H1 (cell line): ENCODE results near the gene IL21. TPM values are rescaled to one million over a fixed set of nuclear protein-coding genes. Genes with fewer than 3 reads are reported as not detected.

Experiments used
- CTCF ChIA-PET: fragments of 300-600 bp; sonication (Branson Sonifier 250); formaldehyde crosslinking; loops from one replicate; lab custom pipeline; 2021; ENCODE audit not compliant: partially characterized antibody; lab: Charles Lee
- POLR2A ChIA-PET: fragments of 300-600 bp; sonication (Branson Sonifier 250); formaldehyde crosslinking; loops from one replicate; lab custom pipeline; 2021; ENCODE audit warnings: inconsistent platforms; ENCODE audit not compliant: partially characterized antibody; lab: Charles Lee
- DNase-seq, 2 experiments: peaks; one replicate each; pipeline versions ENCODE4 v3.0.0 to v3.0.0-alpha.2; 2010 to 2022; ENCODE audit warnings: low spot score in 2 of 2, low read depth in 1 of 2, mixed read lengths in 1 of 2
- FAIRE-seq: peaks from 2 replicates; lab custom pipeline; 2011; peaks lifted over from hg19 to GRCh38; lab: Jason Lieb, UNC
- H2AFZ ChIP-seq: 2 replicates; pipeline ENCODE4 v1.8.1; 2012; ENCODE audit warnings: low read length, inconsistent platforms
- H2AK5ac ChIP-seq: 2 replicates; pipeline ENCODE4 v1.6.1; 2013; ENCODE audit warnings: low read depth, low read length
- H2BK120ac ChIP-seq: replicated peaks from 2 replicates; pipeline ENCODE3; 2013; ENCODE audit warnings: low read depth, low read length, inconsistent platforms
- H2BK12ac ChIP-seq: 2 replicates; pipeline ENCODE4 v1.6.1; 2013; ENCODE audit warnings: low read depth, low read length
- H2BK15ac ChIP-seq: 2 replicates; pipeline ENCODE4 v1.6.1; 2013; ENCODE audit warnings: low read length
- H2BK20ac ChIP-seq: 2 replicates; pipeline ENCODE4 v1.6.1; 2013; ENCODE audit warnings: low read length
- H2BK5ac ChIP-seq: 2 replicates; pipeline ENCODE4 v1.6.1; 2013; ENCODE audit warnings: low read depth, low read length
- H3K14ac ChIP-seq: 2 replicates; pipeline ENCODE4 v1.6.1; 2013; ENCODE audit warnings: inconsistent platforms; ENCODE audit not compliant: insufficient read length
- H3K18ac ChIP-seq: 2 replicates; pipeline ENCODE4 v1.6.1; 2013; ENCODE audit warnings: low read length; ENCODE audit errors: extremely low read depth
- H3K23ac ChIP-seq: 2 replicates; pipeline ENCODE4 v1.6.1; 2013; ENCODE audit warnings: inconsistent platforms; ENCODE audit not compliant: insufficient read length
- H3K23me2 ChIP-seq: 2 replicates; pipeline ENCODE4 v1.6.1; 2013; ENCODE audit warnings: low read depth, low read length
- H3K27ac ChIP-seq: 2 replicates; pipeline ENCODE4 v1.6.1; 2011; ENCODE audit warnings: low read depth, low read length, inconsistent platforms
- H3K27me3 ChIP-seq, 4 experiments: replicated peaks in 1 of 4; 1 replicate in 1 of 4; 2 replicates in 3 of 4; pipeline versions ENCODE4 v1.6.1 to v1.8.1; 2011 to 2013; ENCODE audit warnings: low read length in 3 of 4, mild to moderate bottlenecking in 3 of 4, inconsistent platforms in 2 of 4, mixed read lengths in 2 of 4, moderate library complexity in 1 of 4; ENCODE audit not compliant: control insufficient read depth in 3 of 4, insufficient read depth in 3 of 4; ENCODE audit errors: extremely low read depth in 1 of 4
- H3K36me3 ChIP-seq, 4 experiments: 2 replicates each; pipeline versions ENCODE4 v1.6.1 to v1.8.1; 2011 to 2013; ENCODE audit warnings: mild to moderate bottlenecking in 4 of 4, low read length in 3 of 4, moderate library complexity in 2 of 4, control low read depth in 1 of 4, inconsistent platforms in 1 of 4; ENCODE audit not compliant: insufficient read depth in 4 of 4, control insufficient read depth in 2 of 4
- H3K4ac ChIP-seq: replicated peaks from 2 replicates; pipeline ENCODE3; 2013; ENCODE audit warnings: low read length, low read depth, mixed read lengths, inconsistent platforms; ENCODE audit not compliant: insufficient read length
- H3K4me1 ChIP-seq, 4 experiments: replicated peaks in 1 of 4; 1 replicate in 1 of 4; 2 replicates in 3 of 4; pipeline versions ENCODE4 v1.6.1 to v1.8.1; 2011 to 2013; ENCODE audit warnings: low read length in 3 of 4, inconsistent platforms in 2 of 4, mixed read lengths in 1 of 4; ENCODE audit not compliant: insufficient read depth in 4 of 4, control insufficient read depth in 3 of 4
- H3K4me2 ChIP-seq, 2 experiments: 2 replicates each; pipeline versions ENCODE4 v1.6.1 to v1.8.1; 2011 to 2013; ENCODE audit warnings: low read depth in 2 of 2, low read length in 2 of 2, control low read depth in 1 of 2, inconsistent platforms in 1 of 2, mild to moderate bottlenecking in 1 of 2; ENCODE audit not compliant: insufficient read depth in 1 of 2
- H3K4me3 ChIP-seq, 4 experiments: fragments of 200-600, 300-600 bp in 1 of 4; sonication (generic), shearing (Covaris generic), sonication (Bioruptor Twin) in 1 of 4; 2 replicates each; pipeline versions ENCODE4 v1.5.1 to v1.8.1; 2011 to 2016; ENCODE audit warnings: low read length in 4 of 4, low read depth in 3 of 4, control low read depth in 2 of 4, inconsistent platforms in 2 of 4, mild to moderate bottlenecking in 2 of 4, mixed read lengths in 1 of 4, moderate library complexity in 1 of 4; ENCODE audit not compliant: insufficient read depth in 2 of 4; ENCODE audit errors: extremely low read depth in 1 of 4
- H3K56ac ChIP-seq: replicated peaks from 2 replicates; pipeline ENCODE3; 2013; ENCODE audit warnings: low read depth, mild to moderate bottlenecking, mixed read lengths, low read length, inconsistent platforms; ENCODE audit not compliant: insufficient read length
- H3K79me1 ChIP-seq: 2 replicates; pipeline ENCODE4 v1.6.1; 2013; ENCODE audit warnings: low read depth, low read length, control low read depth
- H3K79me2 ChIP-seq, 2 experiments: 2 replicates each; pipeline versions ENCODE4 v1.6.1 to v1.8.1; 2012 to 2013; ENCODE audit warnings: low read length in 2 of 2, mild to moderate bottlenecking in 2 of 2, inconsistent platforms in 1 of 2; ENCODE audit not compliant: insufficient read depth in 2 of 2, control insufficient read depth in 1 of 2
- H3K9ac ChIP-seq, 4 experiments: replicated peaks in 1 of 4; 1 replicate in 1 of 4; 2 replicates in 3 of 4; pipeline versions ENCODE4 v1.6.1 to v1.8.1; 2011 to 2013; ENCODE audit warnings: low read depth in 3 of 4, low read length in 3 of 4, control low read depth in 2 of 4, mild to moderate bottlenecking in 2 of 4, moderate library complexity in 2 of 4, inconsistent platforms in 1 of 4; ENCODE audit errors: extremely low read depth in 1 of 4
- H3K9me3 ChIP-seq, 2 experiments: 2 replicates each; pipeline versions ENCODE4 v1.6.1 to v1.8.1; 2012 to 2013; ENCODE audit warnings: mild to moderate bottlenecking in 2 of 2, moderate library complexity in 2 of 2, control low read depth in 1 of 2, inconsistent platforms in 1 of 2, low read depth in 1 of 2, low read length in 1 of 2, mixed read lengths in 1 of 2; ENCODE audit not compliant: insufficient read depth in 2 of 2
- H4K20me1 ChIP-seq, 2 experiments: replicated peaks in 1 of 2; 2 replicates each; pipeline versions ENCODE3 to v1.8.1; 2011 to 2013; ENCODE audit warnings: inconsistent platforms in 2 of 2, low read length in 2 of 2, mild to moderate bottlenecking in 1 of 2; ENCODE audit not compliant: insufficient read depth in 2 of 2, control insufficient read depth in 1 of 2
- H4K5ac ChIP-seq: 2 replicates; pipeline ENCODE4 v1.6.1; 2013; ENCODE audit warnings: low read length, low read depth, mixed read lengths, inconsistent platforms; ENCODE audit not compliant: insufficient read length
- H4K8ac ChIP-seq: 2 replicates; pipeline ENCODE4 v1.8.0; 2013; ENCODE audit warnings: mild to moderate bottlenecking, moderate library complexity, low read length, inconsistent platforms; ENCODE audit not compliant: insufficient read depth; ENCODE audit errors: extremely low read depth
- H4K91ac ChIP-seq: replicated peaks from 2 replicates; pipeline ENCODE3; 2013; ENCODE audit warnings: low read length, mixed read lengths, inconsistent platforms; ENCODE audit not compliant: insufficient read length
- ASH2L ChIP-seq: fragments of 200-600, 300-600 bp; sonication (generic); IDR thresholded peaks from one replicate; pipeline ENCODE4 v1.7.1; 2017; ENCODE audit warnings: low read length
- JUN ChIP-seq: IDR thresholded peaks from 2 replicates; pipeline ENCODE4 v1.6.1; 2011; ENCODE audit warnings: low read depth, mild to moderate bottlenecking, improper control_type of control experiment, low read length
- KDM1A ChIP-seq: fragments of 200-600, 300-600 bp; sonication (generic); IDR thresholded peaks from 2 replicates; pipeline ENCODE4 v1.7.1; 2016; ENCODE audit warnings: mild to moderate bottlenecking, low read length, borderline replicate concordance
- RAD21 ChIP-seq, 2 experiments: IDR thresholded peaks in 1 of 2; conservative IDR thresholded peaks in 1 of 2; 2 replicates each; pipeline ENCODE4 v1.6.1; 2011; ENCODE audit warnings: low read depth in 2 of 2, low read length in 2 of 2, improper control_type of control experiment in 1 of 2, inconsistent platforms in 1 of 2, mild to moderate bottlenecking in 1 of 2, moderate library complexity in 1 of 2
- RBBP5 ChIP-seq: IDR thresholded peaks from 2 replicates; pipeline ENCODE4 v1.7.1; 2012; ENCODE audit warnings: low read depth, mild to moderate bottlenecking, inconsistent platforms, low read length, moderate library complexity, borderline replicate concordance
- SAP30 ChIP-seq: fragments of 300-600 bp; sonication (generic); IDR thresholded peaks from 2 replicates; pipeline ENCODE4 v1.7.1; 2012; ENCODE audit warnings: low read length, moderate library complexity, mild to moderate bottlenecking, inconsistent platforms; ENCODE audit not compliant: insufficient read depth, insufficient replicate concordance
- TBP ChIP-seq: IDR thresholded peaks from 2 replicates; pipeline ENCODE4 v1.6.1; 2011; ENCODE audit warnings: low read depth, low read length, improper control_type of control experiment
- WGBS, 2 experiments: shearing (Covaris generic) in 1 of 2; methylation state at CpG; one replicate each; pipeline versions ENCODE4 v1.1.6 to v1.1.7; 2013 to 2015; ENCODE audit warnings: low lambda C conversion rate in 2 of 2, mixed read lengths in 2 of 2, inconsistent platforms in 1 of 2, low coverage in 1 of 2, missing lambda C conversion rate in 1 of 2; ENCODE audit not compliant: insufficient replicate concordance in 2 of 2, insufficient coverage in 1 of 2, insufficient read length in 1 of 2; ENCODE audit errors: extremely low coverage in 1 of 2, missing lambda C conversion rate in 1 of 2; 5-methylcytosine and 5-hydroxymethylcytosine counted together
- polyA plus RNA-seq, 7 experiments: library from polyadenylated mRNA; depleted of rRNA in 3 of 7; stranded (reverse) in 5 of 7; unstranded in 2 of 7; fragments of >200 nt in 5 of 7; fragments of 200-250 nt in 2 of 7; gene quantifications; 1 replicate in 5 of 7; 2 replicates in 1 of 7; 4 replicates in 1 of 7; pipeline versions ENCODE4 v1.2.1 to v1.2.3, GENCODE V29; 2011 to 2013; ENCODE audit warnings: missing spikeins in 2 of 7, mixed read lengths in 2 of 7
- total RNA-seq: library from RNA; stranded (reverse); fragmentation: NEBNext Ultra II Directional; extraction: Animal tissue kit (Norgen Biotek cat#: 25700); gene quantifications from 2 replicates; pipeline ENCODE4 v1.2.1, GENCODE V29; 2021

The IL21 gene
- total and polyA plus RNA-seq, 2 of the 8 experiments (the other 6 are each of a cell fraction or from before 2014, with no cell fraction given): not detected

DNA sequence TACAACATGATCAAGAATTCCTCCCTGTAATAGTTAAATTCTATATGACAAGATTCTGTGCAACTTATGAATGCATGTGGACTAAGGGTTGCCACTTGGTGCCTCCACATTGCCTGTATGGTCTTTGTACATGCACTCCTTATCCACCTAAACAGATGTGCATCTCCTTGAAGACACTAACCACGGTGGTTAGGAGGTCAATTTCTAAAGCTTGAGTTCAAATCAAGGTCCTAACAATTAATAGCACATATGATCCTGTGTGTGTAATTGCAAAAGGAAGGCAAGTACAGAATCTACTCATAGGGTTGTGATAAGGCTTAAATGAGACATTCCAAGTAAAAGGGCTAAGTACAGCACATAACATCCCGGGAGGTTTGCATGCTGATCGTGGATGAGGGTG lies 1.5 kb upstream of the IL21 start:
- no peak overlapping the region for H3K4me3 ChIP-seq
- no peak overlapping the region for H3K4ac ChIP-seq
- TF ChIP-seq TBP (no peak), SAP30 (no peak), RBBP5 (no peak), RAD21 (IDR thresholded peaks at IDR 0.05 in 1 of 2, conservative IDR thresholded peaks at IDR 0.05 in 1 of 2; ENCODE audit: low read depth in 2 of 2, low read length in 2 of 2) (no peak), ASH2L (no peak), KDM1A (no peak), JUN (no peak)
- TF ChIP-seq, all 59 proteins: peak for 0
- Histone ChIP-seq H2BK20ac (no peak overlapping the region), H4K5ac (no peak overlapping the region), H4K20me1 (no peaks in the 10 kb centered on the region), H2AFZ (no peak overlapping the region), H3K56ac (no peak overlapping the region), H3K27ac (no peak overlapping the region), H3K18ac (no peak overlapping the region), H2BK15ac (no peak overlapping the region), H3K23ac (no peak overlapping the region), H3K4me2 (no peak overlapping the region), H4K91ac (no peak overlapping the region), H3K9ac (no peak overlapping the region), H3K36me3 (no peaks in the 10 kb centered on the region), H3K23me2 (no peaks in the 10 kb centered on the region), H2BK5ac (no peak overlapping the region), H3K9me3 (no peaks in the 10 kb centered on the region), H3K79me2 (no peaks in the 10 kb centered on the region), H2BK12ac (no peak overlapping the region), H3K79me1 (no peaks in the 10 kb centered on the region), H2BK120ac (no peak overlapping the region), H3K4me1 (peaks cover 2 to 6% (median 5%) of the 10 kb centered on the region in 4 experiments; a peak in 6 of 7 replicates), H3K14ac (no peak overlapping the region), H3K27me3 (no peaks in the 10 kb centered on the region), H4K8ac (no peak overlapping the region), H2AK5ac (no peak overlapping the region)
- POLR2A ChIA-PET: no interaction called here
- DNase-seq (no peak), FAIRE-seq (no peak)
- 95% methylated on average over 3 of the region's 3 CpGs; no CpG with 5 or more reads in 1 of the 2 experiments for WGBS, 2 experiments
- CTCF ChIA-PET: no interaction called here
